Measurements from ENCODE around the gene ANKRD29.

DNA sequence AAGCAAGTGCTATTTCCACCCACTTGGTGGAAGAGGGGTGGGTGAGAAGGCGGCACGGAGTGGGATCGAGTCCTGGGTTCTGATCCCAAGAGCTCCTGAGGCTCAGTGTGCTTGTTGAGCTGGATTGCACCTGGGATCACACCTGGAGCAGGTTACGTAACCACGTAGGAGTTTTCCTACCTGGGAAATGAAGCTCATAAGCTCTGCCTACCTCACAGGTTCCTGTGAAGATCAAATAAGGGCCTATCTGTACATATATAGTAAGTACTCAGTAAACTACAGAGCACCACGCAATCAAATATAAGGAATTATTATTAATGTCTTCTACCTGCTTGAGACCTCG is 87.4 kb downstream of the ANKRD29 start:
- TF ChIP-seq, protein P1, sequence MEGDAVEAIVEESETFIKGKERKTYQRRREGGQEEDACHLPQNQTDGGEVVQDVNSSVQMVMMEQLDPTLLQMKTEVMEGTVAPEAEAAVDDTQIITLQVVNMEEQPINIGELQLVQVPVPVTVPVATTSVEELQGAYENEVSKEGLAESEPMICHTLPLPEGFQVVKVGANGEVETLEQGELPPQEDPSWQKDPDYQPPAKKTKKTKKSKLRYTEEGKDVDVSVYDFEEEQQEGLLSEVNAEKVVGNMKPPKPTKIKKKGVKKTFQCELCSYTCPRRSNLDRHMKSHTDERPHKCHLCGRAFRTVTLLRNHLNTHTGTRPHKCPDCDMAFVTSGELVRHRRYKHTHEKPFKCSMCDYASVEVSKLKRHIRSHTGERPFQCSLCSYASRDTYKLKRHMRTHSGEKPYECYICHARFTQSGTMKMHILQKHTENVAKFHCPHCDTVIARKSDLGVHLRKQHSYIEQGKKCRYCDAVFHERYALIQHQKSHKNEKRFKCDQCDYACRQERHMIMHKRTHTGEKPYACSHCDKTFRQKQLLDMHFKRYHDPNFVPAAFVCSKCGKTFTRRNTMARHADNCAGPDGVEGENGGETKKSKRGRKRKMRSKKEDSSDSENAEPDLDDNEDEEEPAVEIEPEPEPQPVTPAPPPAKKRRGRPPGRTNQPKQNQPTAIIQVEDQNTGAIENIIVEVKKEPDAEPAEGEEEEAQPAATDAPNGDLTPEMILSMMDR (conservative IDR thresholded peaks at IDR 0.05): no peak
- TF ChIP-seq ZFX (IDR thresholded peaks at IDR 0.05): no peak

Measured in C4-2B (cell line).